OCI-LY7 (cell line): ENCODE results near the gene PSME3IP1. TPM values are rescaled to one million over a fixed set of nuclear protein-coding genes. Genes with fewer than 3 reads are reported as not detected.
A peak's percentile ranks its signal among the peaks of the same experiment; 100 is the strongest.
"Not testable (repeated sequence)": the region's sequence is repeated elsewhere in the genome, so short reads cannot be mapped to it uniquely, and the experiment has no call there.

Experiments used
- BruUV-seq: library from RNA; stranded (reverse); fragments of 400-500 nt; replicated peaks from 2 replicates; lab custom pipeline; 2021; lab: Mats Ljungman, UMichigan
- CTCF ChIA-PET: fragments of 300-600 bp; sonication (Branson Sonifier 250); formaldehyde crosslinking; loops from one replicate; lab custom pipeline; 2022; ENCODE audit warnings: antibody characterized with exemption; ENCODE audit not compliant: unreplicated experiment; lab: Charles Lee
- POLR2A ChIA-PET: fragments of 300-600 bp; sonication (Branson Sonifier 250); formaldehyde crosslinking; loops from one replicate; lab custom pipeline; 2022; ENCODE audit warnings: antibody characterized with exemption; lab: Charles Lee
- DNase-seq: peaks from one replicate; pipeline ENCODE4 v3.0.0-alpha.2; 2015; ENCODE audit warnings: low spot score
- H2AFZ ChIP-seq: fragments of 200-600 bp; sonication (generic), shearing (Covaris generic); 2 replicates; pipeline ENCODE4 v1.6.1; 2014; ENCODE audit warnings: mild to moderate bottlenecking, antibody characterized with exemption, low read length, moderate library complexity
- H3K27ac ChIP-seq: fragments of 200-600 bp; sonication (generic); 2 replicates; pipeline ENCODE4 v1.5.1; 2014; ENCODE audit warnings: mixed run types, low read depth, mild to moderate bottlenecking, moderate library complexity, low read length, inconsistent platforms; ENCODE audit not compliant: poor library complexity, severe bottlenecking
- H3K36me3 ChIP-seq: fragments of 200-600 bp; sonication (generic); 2 replicates; pipeline ENCODE4 v1.6.1; 2014; ENCODE audit warnings: mild to moderate bottlenecking, antibody characterized with exemption, low read length, moderate library complexity, mixed read lengths; ENCODE audit not compliant: insufficient read depth
- H3K4me1 ChIP-seq: fragments of 200-600 bp; sonication (generic); 2 replicates; pipeline ENCODE4 v1.5.1; 2014; ENCODE audit warnings: mild to moderate bottlenecking, low read length; ENCODE audit not compliant: insufficient read depth, poor library complexity, severe bottlenecking
- H3K4me2 ChIP-seq: fragments of 200-600 bp; sonication (generic); 2 replicates; pipeline ENCODE4 v1.6.1; 2014; ENCODE audit warnings: mild to moderate bottlenecking, low read length
- H3K4me3 ChIP-seq: fragments of 200-600 bp; sonication (generic); 2 replicates; pipeline ENCODE4 v1.5.1; 2014; ENCODE audit warnings: mild to moderate bottlenecking, low read depth, low read length; ENCODE audit not compliant: poor library complexity, severe bottlenecking
- H3K79me2 ChIP-seq: fragments of 200-600 bp; sonication (generic); 2 replicates; pipeline ENCODE4 v1.6.1; 2016; ENCODE audit warnings: low read depth, mild to moderate bottlenecking, low read length, moderate library complexity, mixed read lengths; ENCODE audit not compliant: insufficient read depth
- H3K9me2 ChIP-seq: fragments of 200-600 bp; sonication (generic); 2 replicates; pipeline ENCODE4 v1.6.1; 2016; ENCODE audit warnings: mild to moderate bottlenecking, low read length, mixed read lengths; ENCODE audit not compliant: insufficient read depth
- H3K9me3 ChIP-seq: fragments of 200-600 bp; sonication (generic); 2 replicates; pipeline ENCODE4 v1.6.1; 2014; ENCODE audit warnings: mild to moderate bottlenecking, mixed run types, low read length, mixed read lengths
- H4K20me1 ChIP-seq: fragments of 200-600 bp; sonication (generic); 2 replicates; pipeline ENCODE4 v1.6.1; 2014; ENCODE audit warnings: mild to moderate bottlenecking, antibody characterized with exemption, low read length, moderate library complexity, mixed read lengths; ENCODE audit not compliant: insufficient read depth
- CTCF ChIP-seq: fragments of 200-600 bp; sonication (generic); conservative IDR thresholded peaks from 2 replicates; pipeline ENCODE4 v1.5.1; 2014; ENCODE audit warnings: mild to moderate bottlenecking, antibody characterized with exemption, low read length, moderate library complexity, mixed read lengths
- EZH2phosphoT487 ChIP-seq: fragments of 200-600 bp; sonication (generic); IDR thresholded peaks from 2 replicates; pipeline ENCODE4 v1.6.1; 2018; ENCODE audit warnings: low read depth, borderline replicate concordance, mild to moderate bottlenecking, mixed run types, antibody characterized with exemption, low read length, moderate library complexity, mixed read lengths
- intact Hi-C: fragments of 100-400 bp; cut with micrococcal nuclease; formaldehyde crosslinking; loops from one replicate; pipeline ENCODE4 v1.10.0; 2022; ENCODE audit not compliant: unreplicated experiment
- total RNA-seq, 2 experiments: library from RNA; depleted of rRNA in 1 of 2; stranded (reverse); fragments of >200 nt in 1 of 2; shearing (Covaris generic) in 1 of 2; gene quantifications; 2 replicates each; pipeline ENCODE4 v1.2.3, GENCODE V29; 2014 to 2022

Gene PSME3IP1
- total RNA-seq, 2 experiments from 2014 or later, result 89.5 to 152 TPM

- CTCF ChIA-PET, result no interaction called here
- Histone ChIP-seq H2AFZ (no peak overlapping the region), H3K9me2 (no peaks in the 10 kb centered on the region), H3K4me3 (no peak overlapping the region), H3K9me3 (no peaks in the 10 kb centered on the region), H3K4me1 (peaks cover 7% of the 10 kb centered on the region), H3K36me3 (peaks cover 10% of the 10 kb centered on the region), H3K4me2 (no peak overlapping the region), H3K27ac (no peak overlapping the region), H4K20me1 (no peaks in the 10 kb centered on the region), H3K79me2 (peaks cover 69% of the 10 kb centered on the region)
- DNase-seq, result no peak
- POLR2A ChIA-PET, result interaction anchor here (0.6 to 1.6 kb wide), 4 partner anchors 16 to 417 kb away, joined by 3 read pairs; partner anchors contain the start of gene ARL2BP
- TF ChIP-seq CTCF (no peak), EZH2phosphoT487 (no peak)
- BruUV-seq, result TSS peak; percentile 12
- intact Hi-C loops, result no loop called here
These were observed 5.3 kb upstream of the PSME3IP1 start for GRCh38 chr16:57191056-57191571.

- no peak overlapping the region for H3K4me3 ChIP-seq
- DNase-seq, result no peak
- H3K9me3 ChIP-seq, result no peaks in the 10 kb centered on the region
- intact Hi-C loops, result no loop called here
- no peaks in the 10 kb centered on the region for H4K20me1 ChIP-seq
- BruUV-seq, result no TSS peak
- peaks cover 10% of the 10 kb centered on the region for H3K36me3 ChIP-seq
- POLR2A ChIA-PET, result interaction anchor here (0.5 to 1.6 kb wide), 6 partner anchors 15 to 416 kb away, joined by 3 read pairs; partner anchors contain the start of gene ARL2BP
- CTCF ChIA-PET, result no interaction called here
- no peak overlapping the region for H2AFZ ChIP-seq
- H3K4me2 ChIP-seq, result no peak overlapping the region
- no peak overlapping the region for H3K27ac ChIP-seq
- no peaks in the 10 kb centered on the region for H3K9me2 ChIP-seq
- peaks cover 7% of the 10 kb centered on the region for H3K4me1 ChIP-seq
- TF ChIP-seq EZH2phosphoT487 (no peak), CTCF (no peak)
- peaks cover 72% of the 10 kb centered on the region for H3K79me2 ChIP-seq
These were observed 4.3 kb upstream of the PSME3IP1 start for GRCh38 chr16:57190136-57190535.

- POLR2A ChIA-PET, result interaction anchor here (0.7 to 1.5 kb wide), 2 partner anchors 37 to 80 kb away, joined by 3 to 4 read pairs; no protein-coding TSS in a partner anchor
- DNase-seq, H2AFZ ChIP-seq, H3K4me2 ChIP-seq, H3K27ac ChIP-seq, H3K9me3 ChIP-seq, H3K4me3 ChIP-seq, BruUV-seq, CTCF ChIA-PET, H4K20me1 ChIP-seq, H3K9me2 ChIP-seq: not testable (repeated sequence)
- intact Hi-C loops, result loop anchor here (5.0 to 10.0 kb wide), 3 partner anchors 58 to 225 kb away; partner anchors contain the start of gene ARL2BP
- H3K36me3 ChIP-seq, result peaks cover 10% of the 10 kb centered on the region
- peaks cover 76% of the 10 kb centered on the region for H3K79me2 ChIP-seq
- peaks cover 11% of the 10 kb centered on the region for H3K4me1 ChIP-seq
These were observed 3.7 kb upstream of the PSME3IP1 start for GRCh38 chr16:57189527-57189926.
